Upper lobe of left lung (tissue), 6 donors: ENCODE measurements around the gene CHCHD3. TPM values are rescaled to one million over a fixed set of nuclear protein-coding genes. Genes with fewer than 3 reads are reported as not detected.
"Not testable (repeated sequence)": the region's sequence is repeated elsewhere in the genome, so short reads cannot be mapped to it uniquely, and the experiment has no call there.

Experiments used
- ATAC-seq, 2 donors: fragments of 200-7000 bp; cut with Tn5 transposase; one replicate each; pipeline ENCODE4 v1.9.1; 2022; ENCODE audit warnings: mild to moderate bottlenecking in 2 of 2, moderate library complexity in 2 of 2; ENCODE audit not compliant: low FRiP score in 2 of 2
- DNase-seq, 2 donors: peaks; one replicate each; pipeline ENCODE4 v3.0.0-alpha.2; 2019 to 2020
- H3K27ac ChIP-seq, 4 donors: fragments of 200-600 bp; sonication (generic); one replicate each; pipeline ENCODE4 v1.5.1; 2016 to 2019
- H3K27me3 ChIP-seq, 4 donors: fragments of 200-600 bp; sonication (generic); one replicate each; pipeline ENCODE4 v1.5.1; 2017 to 2019
- H3K36me3 ChIP-seq, 4 donors: fragments of 200-600 bp; sonication (generic); one replicate each; pipeline ENCODE4 v1.5.1; 2016 to 2019
- H3K4me1 ChIP-seq, 4 donors: fragments of 200-600 bp; sonication (generic); one replicate each; pipeline ENCODE4 v1.5.1; 2018 to 2019
- H3K4me3 ChIP-seq, 4 donors: fragments of 200-600 bp; sonication (generic); one replicate each; pipeline ENCODE4 v1.5.1; 2017 to 2019; ENCODE audit warnings: mild to moderate bottlenecking in 2 of 4, moderate library complexity in 1 of 4
- H3K9me3 ChIP-seq, 4 donors: fragments of 200-600 bp; sonication (generic); one replicate each; pipeline ENCODE4 v1.5.1; 2018 to 2019
- CTCF ChIP-seq, 6 experiments: fragments of 450-650 bp in 4 of 6; fragments of 200-600 bp in 2 of 6; sonication (generic) in 2 of 6; IDR thresholded peaks; one replicate each; pipeline ENCODE4 v1.5.1; 2016 to 2019; ENCODE audit warnings: antibody characterized with exemption in 6 of 6
- EP300 ChIP-seq, 4 donors: sonication (generic); formaldehyde crosslinking; IDR thresholded peaks; one replicate each; pipeline ENCODE4 v1.5.1; 2017; ENCODE audit warnings: antibody characterized with exemption in 4 of 4, control low read depth in 2 of 4
- POLR2A ChIP-seq, 4 donors: fragments of 450-650 bp; IDR thresholded peaks; one replicate each; pipeline ENCODE4 v1.5.1; 2016 to 2017; ENCODE audit warnings: antibody characterized with exemption in 4 of 4, mild to moderate bottlenecking in 2 of 4
- POLR2AphosphoS5 ChIP-seq, 2 donors: sonication (generic); formaldehyde crosslinking; IDR thresholded peaks; one replicate each; pipeline ENCODE4 v1.5.1; 2017; ENCODE audit warnings: antibody characterized with exemption in 2 of 2
- WGBS, 2 donors: methylation state at CpG; one replicate each; pipeline ENCODE4 v1.1.5; 2017 to 2018; 5-methylcytosine and 5-hydroxymethylcytosine counted together
- total RNA-seq, 6 donors: library from RNA; depleted of rRNA in 4 of 6; stranded (reverse); fragments of >200 nt in 4 of 6; gene quantifications; one replicate each; pipeline versions ENCODE4 v1.1.0 to v1.2.1, GENCODE V29; 2016 to 2021
- donor health status: DM: no; HTN: no; CAD: no; lungs with moderate emphysema.
- donor health status: DM: no; HTN: yes; CAD: no; lungs with severe emphysema.

CHCHD3 gene
- total RNA-seq, 6 donors from 2014 or later = 42.6 to 54.5 (median 48.6) TPM

- 79 to 85% methylated on average over 7 of the region's 7 CpGs for WGBS, 2 donors
- no peak for ATAC-seq
- TF ChIP-seq CTCF (IDR thresholded peaks at IDR 0.05) (no peak), POLR2A (IDR thresholded peaks at IDR 0.05) (no peak), EP300 (IDR thresholded peaks at IDR 0.05) (no peak), POLR2AphosphoS5 (IDR thresholded peaks at IDR 0.05) (no peak)
- Histone ChIP-seq H3K4me1 (no peaks in the 10 kb centered on the region), H3K27me3 (no peaks in the 10 kb centered on the region), H3K4me3 (no peak overlapping the region), H3K9me3 (no peaks in the 10 kb centered on the region), H3K27ac (no peak overlapping the region), H3K36me3 (no peaks in the 10 kb centered on the region)
- no peak for DNase-seq
Measured at GRCh38 chr7:132906193-132906835, 175.6 kb downstream of the CHCHD3 start.

- DNase-seq = not testable (repeated sequence)
Measured at GRCh38 chr7:132905136-132905535, 176.8 kb downstream of the CHCHD3 start.

GRCh38 chr7:132904209-132904608, 177.7 kb downstream of the CHCHD3 start:
- Histone ChIP-seq H3K4me3 (no peak overlapping the region), H3K27me3 (no peaks in the 10 kb centered on the region), H3K4me1 (no peaks in the 10 kb centered on the region), H3K27ac (no peak overlapping the region), H3K36me3 (no peaks in the 10 kb centered on the region), H3K9me3 (no peaks in the 10 kb centered on the region)
- no peak for DNase-seq
- no peak for ATAC-seq
- no peak for TF ChIP-seq POLR2AphosphoS5 (IDR thresholded peaks at IDR 0.05)

More at GRCh38 chr7:132905136-132905535, 176.8 kb downstream of the CHCHD3 start:
- not testable (repeated sequence) for H3K4me1 ChIP-seq, H3K27me3 ChIP-seq, H3K27ac ChIP-seq, H3K4me3 ChIP-seq, H3K36me3 ChIP-seq, H3K9me3 ChIP-seq, ATAC-seq
- 93 to 96% methylated on average over 6 of the region's 6 CpGs for WGBS, 2 donors

- H3K27ac ChIP-seq, H3K4me1 ChIP-seq, DNase-seq, ATAC-seq, H3K27me3 ChIP-seq, H3K36me3 ChIP-seq, H3K4me3 ChIP-seq, H3K9me3 ChIP-seq: not testable (repeated sequence)
- WGBS, 2 donors = 95% methylated on average over 3 of the region's 3 CpGs
Measured at GRCh38 chr7:132902294-132902693, 179.6 kb downstream of the CHCHD3 start.

- Histone ChIP-seq H3K4me3 (no peak overlapping the region), H3K36me3 (no peaks in the 10 kb centered on the region), H3K4me1 (no peaks in the 10 kb centered on the region), H3K27me3 (no peaks in the 10 kb centered on the region), H3K27ac (no peak overlapping the region), H3K9me3 (no peaks in the 10 kb centered on the region)
- 69 to 74% methylated on average over 4 of the region's 4 CpGs for WGBS, 2 donors
- ATAC-seq = no peak
- TF ChIP-seq POLR2AphosphoS5 (IDR thresholded peaks at IDR 0.05) = no peak
- TF ChIP-seq EP300 (IDR thresholded peaks at IDR 0.05) = no peak
- no peak for DNase-seq
Measured at GRCh38 chr7:132901241-132901640, 180.6 kb downstream of the CHCHD3 start.

GRCh38 chr7:132899833-132900232, 182.1 kb downstream of the CHCHD3 start:
- WGBS, 2 donors = 93 to 95% methylated on average over 4 of the region's 4 CpGs
- TF ChIP-seq EP300 (IDR thresholded peaks at IDR 0.05) (no peak), CTCF (IDR thresholded peaks at IDR 0.05) (no peak), POLR2AphosphoS5 (IDR thresholded peaks at IDR 0.05) (no peak), POLR2A (IDR thresholded peaks at IDR 0.05) (no peak)
- DNase-seq = no peak

GRCh38 chr7:132898641-132899175, 183.2 kb downstream of the CHCHD3 start:
- not testable (repeated sequence) for H3K4me1 ChIP-seq, H3K9me3 ChIP-seq, ATAC-seq, H3K4me3 ChIP-seq, H3K27me3 ChIP-seq, H3K36me3 ChIP-seq, H3K27ac ChIP-seq
- WGBS, 2 donors = 98 to 100% methylated on average over 11 to 38 of the region's 38 CpGs
- DNase-seq = peak in 1 of 2 donors; percentile 69

More at GRCh38 chr7:132899833-132900232, 182.1 kb downstream of the CHCHD3 start:
- no peak for ATAC-seq
- Histone ChIP-seq H3K4me1 (no peaks in the 10 kb centered on the region), H3K27ac (no peak overlapping the region), H3K36me3 (no peaks in the 10 kb centered on the region), H3K9me3 (no peaks in the 10 kb centered on the region), H3K4me3 (no peak overlapping the region), H3K27me3 (no peaks in the 10 kb centered on the region)
